GM21528 (cell line): Measurements from ENCODE around the gene WNT11.

Experiments
- ATAC-seq: cut with Tn5 transposase; IDR thresholded peaks from one replicate; pipeline ENCODE4 v1.9.1; 2021; ENCODE audit warnings: mild to moderate bottlenecking, moderate library complexity; ENCODE audit not compliant: unreplicated experiment, low FRiP score

Gene WNT11

DNA sequence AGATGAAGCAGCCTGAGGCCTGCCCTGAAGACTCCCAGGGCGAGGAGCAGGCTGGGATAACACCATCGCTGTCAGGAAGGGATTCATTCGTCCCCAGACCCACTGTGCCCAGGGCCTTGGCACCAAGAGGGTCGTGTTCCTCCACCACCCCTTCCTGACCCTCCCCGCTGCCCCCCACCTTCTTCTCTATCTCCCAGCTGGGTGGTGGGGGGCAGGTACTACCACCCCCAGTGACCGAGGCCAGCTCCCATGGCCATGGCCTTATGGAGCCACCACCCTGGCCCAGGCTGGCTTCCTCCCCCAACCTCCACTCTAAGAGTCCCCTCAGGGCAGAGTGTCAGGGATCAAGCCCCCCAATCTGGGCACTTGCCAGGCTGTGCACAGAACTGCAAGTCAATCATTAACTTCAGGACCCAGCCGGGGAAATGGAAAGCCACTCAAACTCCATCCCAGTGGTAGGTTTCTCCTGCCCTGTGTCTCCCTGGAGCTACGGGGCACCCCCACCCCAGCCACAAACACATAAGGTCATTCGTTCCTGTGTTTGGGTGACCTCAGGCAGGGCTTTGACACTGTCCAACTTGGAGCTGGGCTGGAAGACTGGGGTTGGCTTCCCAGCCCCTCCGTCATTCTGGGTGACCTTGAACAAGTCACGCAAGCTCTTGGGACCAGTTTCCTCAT, 33.3 kb upstream of the WNT11 start:
- ATAC-seq: no peak

DNA sequence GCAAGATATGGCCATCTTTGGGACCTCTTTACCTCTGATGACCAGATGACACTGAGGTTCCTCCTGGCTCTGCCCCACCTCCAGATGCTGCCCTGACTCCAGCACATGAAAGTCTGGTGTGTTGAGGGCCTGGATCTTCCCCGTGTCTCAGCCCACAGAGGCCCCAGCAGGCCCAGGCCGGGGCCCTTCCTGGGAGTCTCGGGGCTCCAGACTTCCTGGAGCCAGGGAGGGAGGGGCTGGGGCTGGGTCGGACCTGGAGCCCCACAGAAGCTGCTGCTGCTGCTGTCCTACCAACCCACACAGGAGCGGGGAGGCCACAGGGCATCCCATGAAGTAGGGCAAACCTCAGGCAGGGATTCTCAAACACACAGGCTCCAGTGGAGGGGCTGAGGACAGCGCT, 32.2 kb upstream of the WNT11 start:
- no peak for ATAC-seq

DNA sequence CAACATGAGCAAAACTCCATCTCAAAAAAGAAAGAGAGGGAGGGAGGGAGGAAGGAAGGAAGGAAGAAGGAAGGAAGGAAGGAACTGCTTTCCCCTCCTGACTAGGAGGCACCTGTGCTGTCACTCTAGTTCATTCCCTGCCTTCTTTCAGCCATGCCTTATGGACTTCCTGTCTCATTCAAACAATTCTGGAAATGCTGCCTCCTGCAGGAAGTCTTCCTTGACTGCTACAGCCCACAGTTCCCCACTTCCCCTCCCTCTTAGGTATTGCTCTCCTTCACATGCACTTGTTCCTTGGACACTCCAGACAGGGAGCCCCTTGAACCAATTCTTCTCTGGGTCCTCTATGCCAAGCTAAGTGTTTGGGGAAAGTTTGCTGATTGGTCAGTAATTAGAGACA, 31.6 kb upstream of the WNT11 start:
- no peak for ATAC-seq

- no peak for ATAC-seq
Measured at GRCh38 chr11:76237000-76237649, 30.8 kb upstream of the WNT11 start.

DNA sequence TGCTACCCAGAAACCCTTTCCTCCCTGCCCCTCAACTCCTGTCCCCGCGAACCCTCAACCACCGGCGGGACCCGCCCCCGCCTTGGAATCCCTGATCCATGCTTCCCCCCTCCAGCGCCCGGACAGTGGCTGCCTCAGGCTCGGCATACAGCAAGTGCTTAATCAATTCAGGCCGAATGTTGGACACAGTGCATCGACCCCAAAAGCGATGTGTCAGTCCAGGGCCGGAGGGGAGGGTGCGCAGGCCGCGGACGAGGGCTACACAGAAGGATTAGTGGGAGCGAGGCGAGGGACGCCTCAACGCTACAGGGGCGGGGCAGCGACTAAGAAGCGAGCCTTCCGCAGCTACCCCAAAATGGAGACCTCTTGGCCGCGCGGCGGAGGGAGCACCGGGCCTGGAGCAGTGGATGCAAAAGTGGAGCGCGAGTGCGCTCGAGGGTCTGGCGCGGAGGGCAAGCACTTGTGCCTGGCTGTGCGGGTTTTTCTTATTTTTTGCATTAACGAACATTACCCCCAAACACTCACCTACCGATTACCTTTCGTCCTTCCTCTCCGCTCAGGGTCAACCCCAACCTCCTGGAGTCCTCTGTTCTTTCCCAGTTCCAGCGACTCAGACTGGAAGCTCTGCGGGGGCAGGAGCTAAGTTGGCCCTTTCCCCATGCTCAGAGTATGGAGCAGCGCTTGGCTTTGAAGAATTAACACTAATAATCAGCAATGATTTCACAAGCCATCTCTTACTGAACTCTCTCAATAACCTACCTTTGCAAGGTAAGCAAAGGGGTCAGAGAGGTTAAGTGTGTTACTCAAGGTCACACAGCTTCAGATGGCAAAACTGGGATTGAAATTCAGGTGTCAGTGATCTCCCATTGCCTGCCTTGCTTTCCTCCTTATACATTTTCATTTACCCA, 30.0 kb upstream of the WNT11 start:
- peak; percentile 12 for ATAC-seq

GRCh38 chr11:76235233-76236091, 29.2 kb upstream of the WNT11 start:
- peak; percentile 59 for ATAC-seq

- ATAC-seq: peak; percentile 18
Measured at GRCh38 chr11:76234416-76235232, 28.3 kb upstream of the WNT11 start.

DNA sequence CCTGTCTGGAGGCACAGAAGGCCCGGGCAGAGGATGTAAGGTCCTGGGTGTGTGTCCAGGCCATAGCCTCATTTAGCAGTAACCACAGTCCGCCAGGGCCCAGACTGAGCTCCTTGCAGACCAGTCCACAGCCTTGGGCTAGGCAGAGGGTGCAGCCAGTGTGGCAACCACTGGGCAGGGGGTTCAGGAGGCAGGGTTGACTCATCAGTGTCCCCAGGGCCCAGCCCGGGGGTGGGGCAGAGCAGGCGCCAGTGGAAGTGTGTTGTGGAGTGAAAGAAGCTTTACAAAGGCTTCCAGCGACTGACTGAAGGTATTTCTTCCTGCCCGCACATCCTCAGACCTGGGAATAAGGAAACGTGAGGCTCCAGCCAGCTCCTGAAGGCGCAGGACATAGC, 27.7 kb upstream of the WNT11 start:
- no peak for ATAC-seq

GRCh38 chr11:76233196-76233921, 27.1 kb upstream of the WNT11 start:
- ATAC-seq: no peak

DNA sequence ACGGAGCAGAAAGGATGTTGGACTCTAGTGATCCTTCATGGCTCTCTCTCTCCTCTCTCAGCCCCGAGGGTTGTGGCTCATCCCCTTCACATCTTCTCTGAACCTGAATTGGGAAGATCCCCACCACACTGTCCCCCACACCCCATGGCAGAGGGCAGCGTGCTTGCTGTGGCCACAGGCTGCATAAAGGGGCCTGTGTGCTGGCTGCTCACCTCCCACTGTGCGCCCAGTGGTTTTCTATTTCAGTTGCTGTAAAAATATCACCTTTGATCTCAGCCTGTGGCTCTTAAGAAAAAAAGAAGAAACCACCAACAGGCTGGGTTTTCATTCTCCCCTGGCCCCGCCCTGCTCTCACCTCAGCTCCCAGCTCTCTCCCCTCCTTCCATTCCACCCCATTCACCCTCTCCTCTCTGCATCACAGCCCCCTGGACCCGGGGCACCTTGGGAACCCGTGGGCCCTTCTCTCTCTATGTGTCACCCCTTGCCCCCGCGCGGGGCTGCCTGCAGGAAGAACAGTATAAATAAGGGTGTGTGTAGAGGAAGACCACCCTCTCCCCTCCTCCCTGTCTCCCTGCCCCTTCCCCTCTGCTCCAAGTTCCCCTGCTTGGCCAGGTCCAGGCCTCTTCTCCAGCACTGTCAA, 25.8 kb upstream of the WNT11 start:
- ATAC-seq: no peak

DNA sequence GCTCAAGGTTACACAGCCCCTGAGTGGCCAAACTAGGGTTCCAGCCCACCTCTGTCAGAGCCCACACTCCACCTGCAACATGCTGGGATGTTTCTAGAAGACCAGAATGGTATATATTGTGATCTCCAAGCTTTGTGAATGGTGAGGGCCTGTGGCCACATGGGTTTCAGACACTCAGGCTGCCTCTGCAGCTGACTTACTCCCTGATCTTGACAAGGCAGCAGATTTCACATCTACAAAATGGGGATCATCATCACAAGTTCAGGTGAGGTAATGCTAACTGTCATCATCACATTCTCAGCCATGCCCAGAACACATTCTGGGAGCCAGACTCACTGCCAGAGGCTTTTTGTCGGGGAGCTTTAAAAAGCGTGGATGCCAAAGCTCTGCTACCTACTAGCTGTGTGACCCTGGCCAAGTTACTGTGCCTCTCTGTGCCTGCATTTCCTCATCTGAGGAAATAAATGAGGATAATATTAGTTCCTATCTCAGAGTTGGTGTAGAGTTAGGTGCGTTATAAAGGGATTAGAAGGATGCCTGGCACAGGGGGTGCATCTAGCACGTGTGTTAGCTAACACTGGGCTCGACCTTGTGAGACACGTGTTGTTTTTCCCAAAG, 24.9 kb upstream of the WNT11 start:
- ATAC-seq: no peak

DNA sequence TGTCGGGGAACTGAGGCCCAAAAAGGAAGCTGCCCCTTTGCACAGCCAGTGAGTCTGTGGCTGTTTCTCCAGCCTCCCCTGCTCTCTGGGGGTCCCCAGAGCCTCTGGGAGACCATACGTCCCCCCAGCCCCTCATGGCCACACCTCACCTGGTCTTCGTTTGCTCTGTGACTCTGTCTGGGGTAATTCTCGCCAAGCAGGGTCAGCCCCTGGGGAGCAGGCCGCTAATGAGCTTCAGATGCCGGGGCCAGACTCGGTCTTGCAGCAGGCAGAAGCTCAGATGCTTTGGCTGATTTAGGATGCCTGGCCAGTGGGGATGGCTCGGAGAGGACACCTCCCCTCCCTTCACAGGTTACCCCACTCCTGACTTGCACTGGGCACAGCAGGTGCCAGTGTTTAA, 24.1 kb upstream of the WNT11 start:
- ATAC-seq: no peak

DNA sequence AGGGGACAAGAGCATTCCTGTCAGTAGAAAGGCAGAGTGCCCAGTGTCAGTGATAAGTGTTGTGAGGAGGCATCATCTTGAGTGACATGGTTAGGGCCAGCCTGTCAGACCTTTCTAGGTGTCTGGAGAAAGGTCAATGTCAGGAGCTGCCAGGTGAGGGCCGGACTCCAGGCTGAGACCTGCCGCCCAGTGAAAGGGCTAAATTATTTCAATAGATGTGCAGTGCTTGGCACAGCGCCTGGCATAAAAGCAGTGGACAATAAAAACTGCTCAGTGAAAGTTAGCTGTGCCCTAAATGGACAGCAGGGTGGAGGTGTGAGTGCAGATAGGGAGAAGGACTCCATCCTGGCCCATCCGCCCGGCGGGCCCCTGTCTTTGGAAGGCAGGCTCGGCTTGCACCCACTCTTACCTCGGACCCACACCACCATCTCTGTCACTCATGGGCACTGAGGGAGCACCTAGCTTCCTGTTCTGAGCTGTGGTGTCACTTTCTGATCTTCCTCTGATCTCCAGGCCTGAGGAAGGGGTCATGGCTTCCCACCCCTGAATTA, 23.5 kb upstream of the WNT11 start:
- ATAC-seq: no peak

- no peak for ATAC-seq
Measured at GRCh38 chr11:76228875-76229149, 22.5 kb upstream of the WNT11 start.

DNA sequence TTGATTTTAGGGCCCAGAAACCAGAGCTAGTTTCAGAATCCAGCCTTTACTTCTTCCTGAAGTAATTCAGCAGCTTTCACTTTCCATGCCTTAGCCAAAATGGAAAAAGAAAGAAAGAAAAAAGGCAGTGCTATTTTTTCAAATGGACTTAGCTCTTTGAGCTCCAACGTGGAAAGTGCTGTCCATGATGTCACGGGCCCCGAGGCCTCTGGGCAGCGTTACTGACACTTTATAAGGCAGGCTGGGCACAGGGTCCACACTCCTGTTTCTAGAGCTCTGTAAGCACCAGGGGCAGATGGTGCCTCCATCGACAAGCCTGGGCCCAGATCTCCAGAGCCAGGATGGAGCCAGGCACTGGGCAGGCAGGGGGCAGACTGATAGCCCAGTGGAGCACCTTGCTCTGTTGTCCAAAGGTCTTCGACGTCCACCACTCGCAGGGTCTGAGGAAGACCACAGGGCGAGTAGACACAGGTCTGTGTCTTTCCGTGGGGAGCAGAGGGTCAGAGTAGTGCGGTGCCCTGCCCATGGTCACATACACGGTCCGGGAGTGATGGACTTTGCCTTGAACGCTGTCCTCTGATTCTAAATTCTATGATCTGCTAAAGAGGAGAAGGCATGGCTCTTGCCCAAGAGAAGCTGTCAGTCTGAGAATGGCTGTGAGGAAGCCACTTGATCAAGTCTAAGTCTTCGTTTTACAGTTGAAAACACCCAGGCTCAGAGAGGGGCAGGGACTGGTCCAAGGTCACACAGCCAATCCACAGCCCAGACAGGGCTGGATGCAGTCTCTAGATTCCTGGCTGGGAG, 22.0 kb upstream of the WNT11 start:
- ATAC-seq: no peak

- ATAC-seq: no peak
Measured at GRCh38 chr11:76226626-76227025, 20.3 kb upstream of the WNT11 start.

DNA sequence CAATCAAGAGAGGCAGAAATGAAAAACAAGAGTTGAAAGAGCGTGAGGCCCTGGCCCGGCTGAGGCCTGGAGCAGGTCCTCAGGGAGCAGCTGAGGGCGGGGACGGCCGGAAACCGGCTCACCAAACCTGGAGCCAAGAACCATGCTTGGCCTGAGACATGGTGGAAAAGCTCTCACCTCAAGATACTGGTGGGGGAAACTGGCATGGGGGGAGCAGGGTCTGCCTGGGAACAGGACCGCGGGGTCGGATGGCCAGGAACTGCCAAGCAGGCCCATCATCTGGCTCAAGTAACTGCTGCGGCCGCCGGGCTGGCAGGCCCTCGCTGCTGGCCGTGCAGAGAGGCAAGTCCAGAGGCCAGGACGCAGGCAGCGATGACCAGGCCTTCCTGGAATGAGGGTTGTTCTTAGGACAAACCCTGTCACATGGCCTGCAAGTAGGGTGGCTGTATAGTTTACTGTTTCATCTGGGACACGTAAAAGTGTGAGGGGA, 18.9 kb upstream of the WNT11 start:
- ATAC-seq: no peak
